HG02840 (cell line): ENCODE measurements around the gene MIPEP.

Source experiments
- ATAC-seq: cut with Tn5 transposase; IDR thresholded peaks from one replicate; pipeline ENCODE4 v1.9.1; 2021; ENCODE audit warnings: mild to moderate bottlenecking, moderate library complexity, moderate number of reproducible peaks; ENCODE audit not compliant: unreplicated experiment, low FRiP score

MIPEP gene

DNA sequence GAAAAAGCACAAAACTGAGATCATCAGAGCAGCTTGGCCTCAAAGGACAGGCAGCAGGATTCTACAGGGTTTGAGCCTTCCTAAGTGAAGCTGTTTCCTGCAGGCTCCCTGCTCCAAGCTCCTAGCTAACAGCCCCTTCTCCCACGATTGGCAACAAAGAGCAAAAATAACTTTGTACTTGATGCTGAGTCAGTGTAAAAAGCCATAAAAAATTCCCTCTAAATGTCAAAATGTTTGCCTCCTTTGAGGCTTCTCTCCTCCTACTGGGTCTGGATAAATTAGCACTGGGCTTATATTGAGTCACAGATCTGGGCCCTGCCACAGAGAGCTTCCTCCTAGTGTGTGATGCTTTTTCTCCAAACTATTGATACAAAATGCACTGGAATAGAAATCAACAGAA lies 165.7 kb downstream of the MIPEP start:
- no peak for ATAC-seq

DNA sequence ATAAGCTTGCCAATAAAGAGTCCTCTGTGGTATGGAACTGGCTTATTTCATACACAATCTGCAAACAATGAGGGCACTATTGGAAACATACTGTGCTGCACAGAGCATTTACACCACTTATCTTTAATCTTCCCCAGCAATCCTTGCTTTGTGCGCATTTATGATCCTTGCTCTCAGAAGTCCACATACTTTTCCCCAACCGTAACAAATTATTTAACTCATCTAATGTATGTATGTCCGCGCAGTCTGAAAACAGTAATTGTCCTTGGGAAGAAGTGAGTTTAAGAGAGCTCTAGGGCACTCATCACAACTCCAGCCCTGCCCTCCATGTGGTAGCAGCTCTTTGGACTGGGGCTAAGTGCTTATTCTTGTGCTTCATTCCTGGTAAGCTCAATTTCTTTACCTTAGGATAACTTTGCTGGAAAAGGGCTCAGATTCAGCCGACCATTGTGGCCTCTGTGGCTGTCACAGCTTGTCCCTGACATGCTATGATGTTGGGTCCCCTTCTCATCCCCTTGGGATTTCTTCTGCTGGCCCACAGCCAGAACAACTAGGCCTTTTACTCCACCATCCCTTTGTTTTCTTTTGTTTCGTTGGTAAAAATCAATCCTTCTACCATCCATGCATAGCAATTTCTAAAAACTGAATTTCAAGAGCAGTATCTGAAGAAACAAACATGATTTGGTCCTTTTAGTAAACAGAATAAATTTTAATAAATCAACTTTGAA lies 166.3 kb downstream of the MIPEP start:
- no peak for ATAC-seq

DNA sequence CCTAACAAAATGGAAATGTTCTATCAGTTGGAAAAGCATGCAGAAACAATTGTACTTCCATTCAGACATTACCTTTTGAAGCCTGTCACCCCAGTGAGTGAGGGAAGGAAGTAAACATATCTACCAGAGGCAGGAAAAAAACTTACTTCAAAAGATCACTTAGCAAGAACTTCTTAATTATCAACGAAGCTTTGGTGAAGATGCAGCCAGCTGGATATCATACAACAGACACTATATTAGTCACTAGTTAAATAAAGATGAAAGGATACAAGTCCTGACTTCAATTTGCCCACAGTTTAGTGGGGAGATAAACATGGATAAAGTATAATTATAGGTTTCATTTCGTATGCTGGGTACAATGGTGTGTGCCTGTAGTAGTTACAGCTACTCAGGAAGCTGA lies 170.2 kb downstream of the MIPEP start:
- ATAC-seq, result no peak

DNA sequence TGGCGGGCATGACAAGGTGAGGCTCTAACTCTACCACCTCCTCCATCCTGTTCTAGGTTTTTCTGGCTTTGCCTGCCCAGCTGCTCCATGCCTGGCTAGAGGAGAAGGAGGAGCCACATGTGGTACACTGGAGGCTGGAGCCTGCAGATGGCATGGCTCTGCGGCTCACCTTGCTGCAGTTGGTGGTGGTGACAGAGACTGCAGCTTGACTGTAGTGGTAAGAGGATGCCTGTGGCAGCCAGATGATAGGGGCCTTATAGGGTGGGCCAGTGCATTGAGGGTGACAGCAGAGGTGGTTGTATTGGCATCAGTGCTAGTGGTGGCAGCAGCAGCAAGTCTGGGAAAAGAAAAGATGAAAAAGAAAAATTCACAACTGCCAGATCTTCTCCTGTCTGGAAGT lies 172.8 kb downstream of the MIPEP start:
- no peak for ATAC-seq

DNA sequence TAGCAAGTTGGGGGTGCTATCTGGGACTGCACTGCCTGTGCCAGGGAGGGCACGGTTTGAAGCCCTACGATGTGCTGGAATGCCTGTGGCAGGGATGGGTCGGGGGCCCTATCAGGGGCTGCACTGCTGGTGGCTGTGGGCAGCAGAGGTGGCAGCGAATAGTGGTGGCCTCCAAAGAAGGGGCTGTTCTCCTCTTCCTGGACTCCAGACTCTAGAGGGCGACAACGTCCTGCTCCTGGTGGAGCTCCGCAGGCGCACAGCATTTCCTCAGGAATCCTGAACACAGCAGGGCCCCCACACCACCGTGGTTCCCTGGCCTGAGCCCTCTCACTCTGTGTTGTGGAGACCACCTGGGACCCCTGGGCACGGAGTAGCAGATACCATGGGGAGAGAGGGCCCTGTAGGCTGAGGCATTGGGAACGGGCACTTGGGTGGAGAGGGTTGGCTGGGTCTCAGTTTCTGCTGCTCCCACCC lies 173.4 kb downstream of the MIPEP start:
- ATAC-seq, result no peak

DNA sequence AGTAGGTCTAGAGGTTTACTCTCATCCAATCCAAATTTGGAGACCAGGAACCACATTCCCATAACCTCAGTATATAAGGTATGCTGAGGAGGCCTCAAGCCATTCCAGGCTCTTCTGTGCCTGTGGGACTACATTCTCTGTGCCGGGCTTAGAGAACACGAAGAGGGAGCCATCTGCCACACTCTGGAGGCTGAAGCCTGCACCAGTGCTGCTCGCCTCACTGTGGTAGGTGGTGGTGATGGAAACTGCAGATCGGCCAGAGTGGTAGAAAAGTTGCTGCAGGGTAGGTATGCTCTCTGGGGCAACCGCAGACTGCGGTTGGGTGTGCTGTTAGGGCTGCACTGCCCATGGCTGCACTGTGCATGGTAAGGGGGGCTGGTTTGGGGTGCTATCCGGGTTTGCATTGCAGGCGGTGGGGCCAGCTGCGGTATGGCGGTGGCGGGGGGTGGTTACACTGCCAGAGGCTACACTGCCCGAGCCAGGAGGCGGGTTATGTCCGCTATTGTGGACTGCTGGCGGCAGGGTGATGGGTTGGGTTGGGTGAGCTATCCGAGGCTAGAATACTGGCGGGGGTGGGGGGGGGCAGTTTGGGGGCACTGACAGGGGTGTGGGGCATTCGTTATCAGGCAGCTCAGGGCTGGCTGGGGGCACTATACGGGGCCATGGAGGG lies 174.0 kb downstream of the MIPEP start:
- no peak for ATAC-seq

DNA sequence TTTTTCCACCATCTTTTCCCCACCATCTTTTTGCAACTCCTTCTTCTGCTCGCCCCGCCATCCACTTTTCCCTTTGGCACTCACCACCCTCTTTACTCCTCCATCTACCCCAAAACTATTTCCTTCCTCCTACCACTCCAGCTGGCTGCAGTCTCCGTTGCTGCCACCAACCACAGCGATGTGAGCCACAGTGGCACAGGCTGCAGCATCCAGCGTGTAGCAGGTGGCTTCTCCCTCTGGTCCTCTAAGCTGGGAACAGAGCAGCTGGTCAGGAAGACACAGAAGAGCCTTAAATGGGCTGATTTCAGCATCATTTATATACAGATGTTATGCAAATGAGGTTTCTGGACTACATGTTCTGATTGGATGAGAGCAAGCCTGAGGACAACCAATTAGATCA lies 174.5 kb downstream of the MIPEP start:
- ATAC-seq, result no peak

DNA sequence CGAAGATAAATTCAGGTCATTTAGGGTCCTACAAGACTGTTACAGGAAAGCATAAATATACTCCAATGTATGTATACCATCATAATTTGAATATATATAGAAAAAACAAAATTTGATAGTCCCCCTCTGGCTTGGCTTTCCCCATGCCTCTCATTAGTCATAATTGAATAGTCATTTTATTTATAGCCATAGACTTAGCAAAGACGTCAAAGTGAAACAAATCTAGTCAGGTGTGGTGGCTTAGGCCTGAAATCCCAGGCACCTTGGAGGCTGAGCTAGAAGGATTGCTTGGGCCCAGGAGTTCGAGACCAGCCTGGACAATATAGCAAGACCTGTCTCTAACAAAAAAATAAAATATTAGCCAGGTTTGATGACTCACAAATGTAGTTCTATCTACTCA lies 177.8 kb downstream of the MIPEP start:
- no peak for ATAC-seq

DNA sequence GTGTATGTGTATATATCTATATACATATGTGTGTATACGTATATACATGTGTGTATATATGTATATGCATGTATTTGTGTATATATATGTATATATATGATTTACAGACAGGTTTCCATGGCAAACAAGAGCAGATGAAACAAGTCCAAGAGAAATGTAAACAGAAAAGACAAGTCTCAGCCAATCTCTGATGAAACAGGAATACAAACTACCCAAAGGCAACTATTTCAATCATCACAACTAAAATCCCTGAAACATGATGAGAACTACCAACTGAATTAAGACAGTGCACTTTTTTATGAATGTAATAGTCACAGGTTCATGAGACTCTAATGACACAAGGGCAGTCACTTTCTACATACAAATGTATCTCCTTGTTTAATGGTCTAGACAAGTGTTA lies 178.8 kb downstream of the MIPEP start:
- no peak for ATAC-seq

DNA sequence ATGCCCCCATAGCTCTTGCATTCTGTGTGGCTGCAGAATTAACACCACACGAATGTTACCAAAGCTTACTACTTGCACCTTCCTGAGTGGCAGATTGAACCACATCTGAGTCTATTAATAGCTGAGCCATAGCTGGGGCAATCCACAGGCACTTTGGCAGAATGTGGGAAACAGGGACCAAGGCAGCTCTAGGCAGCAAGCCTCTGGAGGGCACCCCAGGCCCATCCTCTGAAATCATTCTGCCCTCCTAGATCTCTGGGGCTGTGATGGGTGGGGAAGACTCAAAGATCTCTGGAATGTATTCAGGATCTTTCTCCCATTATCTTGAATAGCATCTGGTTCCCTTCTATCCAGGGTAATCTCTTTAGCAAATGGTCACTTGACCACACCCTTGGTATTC lies 179.7 kb downstream of the MIPEP start:
- no peak for ATAC-seq

DNA sequence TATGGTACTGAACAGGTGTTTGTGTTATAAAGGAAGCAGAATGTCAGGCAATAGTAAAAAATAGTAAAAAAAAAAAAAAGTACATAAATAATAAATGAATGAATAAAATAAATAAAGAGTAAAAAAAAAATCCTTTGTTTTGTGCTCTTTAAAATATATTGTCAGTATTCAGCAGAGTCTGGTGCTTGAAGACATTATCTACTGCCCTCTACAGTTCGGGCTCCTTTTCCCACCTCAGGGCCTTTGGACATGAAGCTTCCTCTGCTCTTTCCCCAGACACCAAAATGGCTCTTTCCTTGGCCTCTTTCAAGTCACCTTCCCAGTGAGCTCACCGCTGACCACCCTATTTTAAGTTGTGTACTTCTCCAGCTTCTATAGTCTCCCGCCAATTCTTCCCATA lies 181.5 kb downstream of the MIPEP start:
- ATAC-seq, result no peak

DNA sequence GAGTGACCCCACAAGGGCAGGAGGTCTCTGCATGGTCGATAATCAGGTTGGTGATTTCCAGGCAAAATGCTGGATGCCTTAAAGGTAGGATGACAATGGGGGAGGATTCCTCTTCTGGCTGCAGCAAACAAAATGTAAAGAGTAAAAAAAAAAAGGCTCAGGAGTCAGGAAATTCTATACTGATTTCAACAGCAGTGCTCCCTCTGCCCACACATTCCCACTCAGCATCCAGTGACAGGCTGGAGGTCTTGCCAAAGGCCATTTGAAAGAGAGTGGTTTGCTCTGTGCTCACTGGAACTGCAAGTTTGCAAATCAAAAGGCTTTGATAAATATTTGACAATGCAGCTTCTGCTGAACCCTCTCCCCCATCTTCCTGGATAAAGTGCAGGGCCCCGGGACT lies 183.6 kb downstream of the MIPEP start:
- no peak for ATAC-seq

DNA sequence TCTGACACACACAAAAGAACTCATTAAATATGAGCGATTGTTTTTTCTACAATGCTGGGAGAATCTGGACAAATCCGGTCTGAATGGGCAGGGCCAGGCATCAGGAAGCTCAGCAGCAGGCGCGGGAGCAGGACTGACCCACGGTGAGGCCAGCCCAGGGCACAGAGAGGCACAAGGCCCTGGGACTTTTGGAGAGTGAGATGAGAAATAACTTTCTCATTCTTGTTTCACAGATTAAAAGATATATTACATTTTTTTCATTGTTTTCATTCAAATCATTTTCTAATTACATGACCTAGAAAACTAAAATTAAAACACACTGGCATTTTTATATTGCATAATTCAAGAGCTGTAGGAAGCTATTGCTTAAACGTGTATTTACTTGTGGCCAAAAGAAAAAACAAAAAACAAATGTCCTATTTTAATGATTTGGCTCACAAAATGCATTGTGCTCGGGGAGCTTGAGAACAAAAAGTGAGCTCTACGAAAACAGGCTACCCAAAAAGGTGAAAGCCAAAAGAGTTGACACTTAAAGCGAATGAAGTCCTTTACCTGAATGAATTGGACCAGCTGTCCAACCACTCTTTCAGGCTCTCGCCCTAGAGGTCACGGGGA lies 185.8 kb downstream of the MIPEP start:
- ATAC-seq, result no peak

DNA sequence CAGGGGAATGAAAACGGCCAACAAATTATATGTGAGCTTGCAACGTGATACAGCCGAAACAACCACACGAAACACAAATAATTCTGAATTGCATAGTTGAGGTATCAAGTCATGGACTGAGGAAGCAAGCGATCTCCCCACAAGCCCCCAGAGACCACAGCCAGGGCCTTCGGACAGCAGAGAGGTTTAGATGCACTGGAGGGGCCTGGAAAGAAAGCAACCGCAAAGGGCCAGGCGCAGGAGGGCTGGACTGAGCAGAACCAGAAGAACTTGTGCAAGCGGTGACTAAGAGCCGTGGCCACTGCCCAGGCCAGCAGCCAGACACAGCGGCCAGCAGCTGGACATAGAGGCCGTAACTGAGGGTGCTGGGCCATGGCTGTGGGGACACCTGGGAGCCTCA lies 187.6 kb downstream of the MIPEP start:
- ATAC-seq, result no peak

DNA sequence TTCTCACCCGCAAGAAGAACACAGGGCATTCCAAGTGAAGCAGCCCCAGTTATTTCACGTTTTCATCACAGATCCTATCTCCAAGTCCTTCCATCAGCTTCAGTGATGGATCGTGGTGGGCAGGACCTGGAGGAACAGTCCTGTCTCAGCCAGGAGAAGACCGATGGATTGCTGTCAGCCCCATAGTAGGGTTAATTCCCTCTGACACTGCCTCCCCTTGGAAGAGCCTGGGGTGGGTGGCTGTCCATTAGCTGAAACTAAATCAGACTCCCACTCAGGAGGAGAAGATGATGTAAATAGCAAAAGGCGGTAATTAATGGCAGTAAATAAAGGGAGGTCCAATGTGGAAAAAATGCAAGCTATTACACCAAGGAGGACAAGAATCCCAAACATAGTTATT lies 188.0 kb downstream of the MIPEP start:
- ATAC-seq, result no peak

DNA sequence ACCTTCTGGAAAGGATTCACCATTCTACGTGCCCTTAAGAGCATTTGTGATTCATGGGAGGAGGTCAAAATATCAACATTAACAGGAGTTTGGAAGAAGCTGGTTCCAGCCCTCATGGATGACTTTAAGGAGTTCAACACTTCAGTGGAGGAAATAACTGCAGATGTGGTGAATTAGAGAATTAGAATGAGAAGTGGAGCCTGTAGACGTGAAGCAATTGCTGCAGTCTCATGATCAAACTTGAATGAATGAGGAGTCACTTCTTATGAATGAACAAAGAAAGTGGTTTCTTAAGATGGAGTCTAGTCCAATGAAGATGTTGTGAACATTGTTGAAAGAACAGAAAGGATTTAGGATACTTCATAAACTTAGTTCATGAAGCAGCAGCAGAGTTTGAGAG lies 189.9 kb downstream of the MIPEP start:
- ATAC-seq, result no peak

DNA sequence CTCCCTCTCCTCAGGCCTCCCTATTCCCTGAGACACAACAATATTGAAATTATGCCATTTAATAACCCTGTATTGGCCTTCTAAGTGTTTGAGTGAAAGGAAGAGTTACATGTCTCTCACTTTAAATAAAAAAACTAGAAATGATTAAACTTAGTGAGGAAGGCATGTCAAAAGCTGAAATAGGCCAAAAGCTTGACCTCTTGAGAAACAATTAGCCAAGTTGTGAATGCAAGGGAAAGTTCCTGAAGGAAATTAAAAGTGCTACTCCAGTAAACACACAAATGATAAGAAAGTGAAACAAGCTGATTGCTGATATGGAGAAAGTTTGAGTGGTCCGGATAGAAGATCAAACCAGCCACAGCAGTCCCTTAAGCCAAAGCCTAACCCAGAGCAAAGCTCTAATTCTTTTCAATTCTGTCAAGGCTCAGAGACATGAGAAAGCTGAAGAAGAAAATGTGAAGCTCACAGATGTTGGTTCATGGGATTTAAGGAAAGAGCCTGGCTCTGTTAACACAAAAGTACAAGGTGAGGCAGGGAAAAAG lies 191.4 kb downstream of the MIPEP start:
- no peak for ATAC-seq

DNA sequence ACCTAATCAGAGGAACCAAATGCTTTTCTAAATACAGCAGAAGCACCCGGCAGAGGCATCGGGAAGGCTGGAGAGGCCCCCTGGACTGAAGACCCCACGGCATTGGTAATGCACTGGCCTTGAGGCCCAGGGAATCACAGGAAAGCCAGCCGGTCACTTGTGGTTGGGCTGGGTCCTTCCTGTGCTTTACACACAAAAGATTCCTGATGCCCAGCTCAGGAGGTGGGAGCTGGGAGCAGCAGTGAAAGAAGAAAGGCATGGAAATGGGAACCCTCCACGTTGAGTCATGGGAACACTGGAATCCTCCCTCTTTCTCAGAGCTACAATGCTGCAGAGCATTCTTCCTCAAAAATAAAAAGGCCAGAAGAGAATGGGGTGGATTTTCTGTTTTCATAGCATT lies 192.6 kb downstream of the MIPEP start:
- ATAC-seq, result no peak

DNA sequence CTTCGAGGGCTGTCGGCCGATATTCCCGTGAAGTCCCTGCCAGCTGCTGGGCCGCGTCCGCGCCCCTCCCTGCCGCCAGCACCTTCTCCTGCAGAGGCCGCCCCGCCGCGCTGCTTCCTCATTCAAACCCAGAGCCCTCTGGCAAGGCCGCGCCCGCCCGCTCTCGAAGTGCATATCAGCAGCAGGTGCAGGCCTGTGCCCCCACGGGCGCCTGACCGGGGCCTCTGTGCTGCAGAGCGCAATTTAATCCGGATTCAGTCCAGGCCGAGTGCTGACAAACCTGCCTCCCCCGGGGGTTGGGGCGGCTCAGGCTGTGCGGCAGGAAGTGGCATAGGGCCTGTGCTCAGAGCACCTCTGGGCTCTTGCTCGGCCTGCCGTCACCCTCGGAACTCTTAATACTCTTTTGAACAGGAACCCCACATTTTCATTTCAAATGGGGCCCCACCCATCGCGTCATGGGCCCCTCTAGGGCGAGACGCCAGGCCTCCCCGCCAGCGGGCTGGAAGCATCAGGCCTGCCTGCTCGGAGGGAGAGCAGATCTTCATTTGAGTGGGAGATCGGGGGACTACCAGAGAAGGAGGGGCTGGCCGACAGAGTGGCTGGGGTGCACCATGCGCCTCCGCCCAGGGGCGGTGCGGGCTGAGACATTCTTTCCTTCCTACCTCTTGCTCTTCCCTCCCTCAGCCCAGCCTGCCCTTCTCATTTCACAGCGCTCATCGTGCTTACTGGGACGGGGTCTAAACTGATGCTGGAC lies 193.3 kb downstream of the MIPEP start:
- ATAC-seq, result peak; percentile 77

DNA sequence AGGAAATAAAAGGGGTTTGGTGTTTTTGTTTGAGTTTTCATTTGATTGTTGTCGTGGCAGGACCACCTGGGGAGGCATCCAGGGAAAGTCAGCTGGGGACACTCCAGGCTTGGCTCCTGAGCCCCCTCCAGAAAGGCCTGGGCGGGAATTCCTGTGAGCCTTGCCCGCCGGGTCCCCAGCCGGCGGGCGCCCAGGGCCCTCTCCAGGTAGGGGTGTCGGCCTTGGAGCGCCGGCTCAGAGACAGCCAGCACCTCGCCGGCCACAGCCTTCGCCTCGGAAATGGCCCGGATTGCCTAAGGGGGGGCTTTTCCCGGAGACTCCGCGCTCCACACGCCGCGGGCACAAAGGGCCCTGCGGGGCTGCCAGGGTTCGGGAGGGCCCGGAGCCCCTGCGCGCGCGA lies 194.0 kb downstream of the MIPEP start:
- ATAC-seq, result no peak

DNA sequence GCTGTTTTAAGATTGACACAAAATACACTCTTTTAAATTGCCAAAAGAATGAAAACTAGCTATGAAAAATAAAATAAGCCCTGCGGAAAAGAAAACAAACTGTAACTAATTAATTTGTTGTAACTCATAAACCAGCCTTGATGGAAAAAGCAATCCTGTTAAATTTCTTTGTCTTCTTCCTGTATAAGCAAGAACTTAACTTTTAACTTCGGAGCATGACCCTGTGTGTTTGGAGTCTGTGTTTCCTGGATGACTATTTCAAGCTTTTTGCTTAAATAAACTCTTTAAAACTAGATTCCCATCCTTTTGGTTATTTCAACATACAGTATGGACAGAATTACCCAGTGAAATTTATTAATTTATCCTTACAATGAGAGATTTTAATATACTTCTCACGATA lies 196.4 kb downstream of the MIPEP start:
- no peak for ATAC-seq
